ENCODE data around the gene CDCA8. TPM values are rescaled to one million over a fixed set of nuclear protein-coding genes. Genes with fewer than 3 reads are reported as not detected.

The CDCA8 gene
- total RNA-seq, 1 donor from 2014 or later, result 12.0 TPM

GRCh38 chr1:37714689-37715088, 22.4 kb downstream of the CDCA8 start:
- no peak for DNase-seq (ENCODE audit: extremely low read depth, low read depth, low spot score)

GRCh38 chr1:37716321-37716720, 24.0 kb downstream of the CDCA8 start:
- DNase-seq (ENCODE audit: extremely low read depth, low read depth, low spot score), result no peak

GRCh38 chr1:37717631-37718030, 25.3 kb downstream of the CDCA8 start:
- no peak for DNase-seq (ENCODE audit: extremely low read depth, low read depth, low spot score)

GRCh38 chr1:37718181-37718900, 26.0 kb downstream of the CDCA8 start:
- DNase-seq (ENCODE audit: extremely low read depth, low read depth, low spot score), result no peak

GRCh38 chr1:37718901-37719571, 26.7 kb downstream of the CDCA8 start:
- DNase-seq (ENCODE audit: extremely low read depth, low read depth, low spot score), result no peak

GRCh38 chr1:37719572-37720195, 27.4 kb downstream of the CDCA8 start:
- DNase-seq (ENCODE audit: extremely low read depth, low read depth, low spot score), result no peak

GRCh38 chr1:37720231-37721130, 28.2 kb downstream of the CDCA8 start:
- no peak for DNase-seq (ENCODE audit: extremely low read depth, low read depth, low spot score)

- DNase-seq (ENCODE audit: extremely low read depth, low read depth, low spot score), result no peak
These were observed 29.2 kb downstream of the CDCA8 start for GRCh38 chr1:37721565-37721964.

GRCh38 chr1:37722181-37723071, 30.1 kb downstream of the CDCA8 start:
- no peak for DNase-seq (ENCODE audit: extremely low read depth, low read depth, low spot score)

- no peak for DNase-seq (ENCODE audit: extremely low read depth, low read depth, low spot score)
These were observed 30.7 kb downstream of the CDCA8 start for GRCh38 chr1:37723072-37723389.

GRCh38 chr1:37723390-37724078, 31.2 kb downstream of the CDCA8 start:
- DNase-seq (ENCODE audit: extremely low read depth, low read depth, low spot score), result no peak

- DNase-seq (ENCODE audit: extremely low read depth, low read depth, low spot score), result no peak
These were observed 32.3 kb downstream of the CDCA8 start for GRCh38 chr1:37724575-37724974.

GRCh38 chr1:37725851-37726613, 33.7 kb downstream of the CDCA8 start:
- DNase-seq (ENCODE audit: extremely low read depth, low read depth, low spot score), result no peak

GRCh38 chr1:37726751-37727585, 34.7 kb downstream of the CDCA8 start:
- no peak for DNase-seq (ENCODE audit: extremely low read depth, low read depth, low spot score)

- DNase-seq (ENCODE audit: extremely low read depth, low read depth, low spot score), result no peak
These were observed 36.1 kb downstream of the CDCA8 start for GRCh38 chr1:37728416-37728815.

- DNase-seq (ENCODE audit: extremely low read depth, low read depth, low spot score), result no peak
These were observed 38.1 kb downstream of the CDCA8 start for GRCh38 chr1:37730376-37730775.

- no peak for DNase-seq (ENCODE audit: extremely low read depth, low read depth, low spot score)
These were observed 39.1 kb downstream of the CDCA8 start for GRCh38 chr1:37731312-37732019.
